HG03159 (cell line): ENCODE data around the gene ANP32A.
"Not testable (repeated sequence)": the region's sequence is repeated elsewhere in the genome, so short reads cannot be mapped to it uniquely, and the experiment has no call there.

ENCODE experiments used
- ATAC-seq: cut with Tn5 transposase; IDR thresholded peaks from one replicate; pipeline ENCODE4 v1.9.1; 2021; ENCODE audit warnings: mild to moderate bottlenecking, moderate library complexity; ENCODE audit not compliant: unreplicated experiment

ANP32A gene

GRCh38 chr15:68759982-68760579 is 60.6 kb downstream of the ANP32A start:
- not testable (repeated sequence) for ATAC-seq

DNA sequence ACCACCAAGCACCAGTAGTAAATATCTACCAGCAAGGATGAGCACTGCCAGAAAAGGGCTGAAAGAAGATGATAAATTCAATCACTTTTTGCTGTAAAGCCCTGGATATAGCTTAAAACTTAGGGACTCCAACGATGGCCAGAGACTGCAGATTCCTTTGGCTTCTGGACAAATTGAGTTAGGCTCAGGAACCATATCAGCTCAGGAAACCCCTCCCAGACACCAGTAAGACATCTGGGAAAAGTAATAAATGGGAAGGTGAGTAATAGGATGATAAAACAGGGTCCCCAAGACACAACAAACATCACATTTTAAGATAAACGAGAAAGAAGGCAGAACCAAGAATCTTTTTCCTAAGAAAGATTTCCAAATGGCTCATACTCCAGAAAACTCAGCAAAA is 65.0 kb downstream of the ANP32A start:
- no peak for ATAC-seq

DNA sequence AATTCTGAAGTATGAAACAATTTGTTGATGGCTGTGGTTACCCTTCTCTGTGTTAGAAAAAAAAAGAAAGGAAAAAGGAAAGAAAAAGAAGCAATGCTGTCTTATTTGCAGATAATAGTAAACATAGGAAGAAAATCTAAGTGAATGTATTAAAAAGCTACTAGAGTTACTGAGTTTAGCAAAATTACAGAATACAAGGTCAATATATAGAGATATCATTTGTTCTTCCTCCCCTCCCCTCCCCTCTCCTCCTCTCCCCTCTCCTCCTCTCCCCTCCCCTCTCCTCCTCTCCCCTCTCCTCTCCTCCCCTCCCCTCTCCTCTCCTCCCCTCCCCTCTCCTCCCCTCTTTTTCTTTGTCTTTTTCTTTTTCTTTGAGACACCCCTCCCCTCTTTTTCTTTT is 69.1 kb downstream of the ANP32A start:
- ATAC-seq: no peak

DNA sequence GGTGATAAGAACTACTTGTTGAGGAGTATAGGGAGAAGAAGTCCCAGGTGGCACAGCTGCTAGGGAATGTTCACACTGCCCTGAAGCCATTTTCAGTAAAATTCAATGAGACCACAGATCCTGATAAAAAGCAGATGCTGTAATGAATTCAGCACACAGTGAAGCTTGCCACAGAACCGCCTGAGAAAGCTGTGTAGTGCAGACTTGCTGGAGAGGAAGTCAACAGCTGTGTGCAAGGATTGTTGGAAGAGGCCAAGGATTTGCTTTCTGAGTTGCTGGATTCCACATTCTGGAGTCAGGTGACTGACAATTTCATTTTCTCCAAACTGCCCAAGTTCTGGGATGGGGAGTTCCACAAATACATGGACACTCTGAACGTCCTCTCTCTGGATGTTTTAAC is 70.9 kb downstream of the ANP32A start:
- ATAC-seq: no peak

DNA sequence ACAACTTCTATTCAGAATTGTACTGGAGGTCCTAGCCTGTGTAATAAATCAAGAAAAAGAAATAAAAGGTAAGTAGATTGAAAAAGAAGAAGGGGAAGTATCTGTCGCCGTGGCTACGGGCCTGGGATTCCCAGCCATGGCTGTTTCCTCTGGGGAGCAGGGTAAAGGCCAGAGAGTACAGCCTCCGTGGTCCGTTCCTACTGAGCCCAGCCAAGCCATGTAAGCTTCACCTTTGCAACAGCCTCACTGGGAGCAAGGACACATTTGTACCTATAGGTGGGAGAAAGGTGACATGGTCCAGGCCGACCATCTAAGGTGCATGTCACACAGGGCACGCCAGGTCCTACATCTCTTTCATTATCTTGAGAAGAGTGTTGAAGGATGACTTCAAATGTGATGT is 71.3 kb downstream of the ANP32A start:
- no peak for ATAC-seq

- no peak for ATAC-seq
Measured at GRCh38 chr15:68743256-68743655, 77.4 kb downstream of the ANP32A start.

- no peak for ATAC-seq
Measured at GRCh38 chr15:68739390-68740080, 81.2 kb downstream of the ANP32A start.

- no peak for ATAC-seq
Measured at GRCh38 chr15:68735610-68736009, 85.1 kb downstream of the ANP32A start.

GRCh38 chr15:68734881-68735280 is 85.8 kb downstream of the ANP32A start:
- ATAC-seq: no peak

- no peak for ATAC-seq
Measured at GRCh38 chr15:68734352-68734751, 86.3 kb downstream of the ANP32A start.

- no peak for ATAC-seq
Measured at GRCh38 chr15:68733666-68734065, 87.0 kb downstream of the ANP32A start.

- ATAC-seq: no peak
Measured at GRCh38 chr15:68732451-68732850, 88.2 kb downstream of the ANP32A start.

GRCh38 chr15:68730976-68731897 is 89.5 kb downstream of the ANP32A start:
- ATAC-seq: no peak

- ATAC-seq: no peak
Measured at GRCh38 chr15:68730471-68730919, 90.2 kb downstream of the ANP32A start.

GRCh38 chr15:68729789-68730411 is 90.8 kb downstream of the ANP32A start:
- ATAC-seq: no peak
